Trophoblast cell (in vitro differentiated cells and primary cell): Measurements from ENCODE around the gene TSC1.

Experiments
- DNase-seq, 2 donors: peaks; one replicate each; pipeline ENCODE4 v3.0.0-alpha.2; 2016
- H2AFZ ChIP-seq: 2 replicates; pipeline ENCODE4 v1.6.1; 2013; ENCODE audit warnings: low read length, moderate library complexity, mild to moderate bottlenecking; ENCODE audit not compliant: insufficient read depth, poor library complexity
- H2AK5ac ChIP-seq: 2 replicates; pipeline ENCODE4 v1.6.1; 2013; ENCODE audit warnings: mild to moderate bottlenecking, low read length
- H2BK120ac ChIP-seq: 2 replicates; pipeline ENCODE4 v1.6.1; 2013; ENCODE audit warnings: low read length, mild to moderate bottlenecking, moderate library complexity; ENCODE audit not compliant: insufficient read depth, poor library complexity
- H2BK12ac ChIP-seq: 2 replicates; pipeline ENCODE4 v1.6.1; 2013; ENCODE audit warnings: mild to moderate bottlenecking, low read length, moderate library complexity
- H2BK5ac ChIP-seq: 2 replicates; pipeline ENCODE4 v1.6.1; 2013; ENCODE audit warnings: low read length, low read depth, moderate library complexity, mild to moderate bottlenecking; ENCODE audit not compliant: poor library complexity
- H3K14ac ChIP-seq: 2 replicates; pipeline ENCODE4 v1.6.1; 2013; ENCODE audit warnings: mild to moderate bottlenecking, low read length
- H3K18ac ChIP-seq: 2 replicates; pipeline ENCODE4 v1.6.1; 2013; ENCODE audit warnings: mild to moderate bottlenecking, low read length
- H3K23ac ChIP-seq: 2 replicates; pipeline ENCODE4 v1.6.1; 2013; ENCODE audit warnings: low read length
- H3K27ac ChIP-seq: 2 replicates; pipeline ENCODE4 v1.5.1; 2013; ENCODE audit warnings: low read depth, mild to moderate bottlenecking, inconsistent platforms, low read length, moderate library complexity
- H3K27me3 ChIP-seq: 2 replicates; pipeline ENCODE4 v1.6.1; 2013; ENCODE audit warnings: inconsistent platforms, mild to moderate bottlenecking, low read length, moderate library complexity; ENCODE audit not compliant: insufficient read depth
- H3K36me3 ChIP-seq, 2 experiments: 1 replicate in 1 of 2; 2 replicates in 1 of 2; pipeline ENCODE4 v1.6.1; 2013; ENCODE audit warnings: low read length in 2 of 2, mild to moderate bottlenecking in 2 of 2, moderate library complexity in 1 of 2; ENCODE audit not compliant: insufficient read depth in 2 of 2, control insufficient read depth in 1 of 2
- H3K4ac ChIP-seq: 2 replicates; pipeline ENCODE4 v1.6.1; 2013; ENCODE audit warnings: low read depth, mild to moderate bottlenecking, low read length, moderate library complexity
- H3K4me1 ChIP-seq, 2 experiments: 1 replicate in 1 of 2; 2 replicates in 1 of 2; pipeline ENCODE4 v1.6.1; 2013; ENCODE audit warnings: low read length in 2 of 2, mild to moderate bottlenecking in 2 of 2, moderate library complexity in 1 of 2; ENCODE audit not compliant: insufficient read depth in 2 of 2, control insufficient read depth in 1 of 2
- H3K4me2 ChIP-seq: 2 replicates; pipeline ENCODE4 v1.6.1; 2013; ENCODE audit warnings: inconsistent platforms, mild to moderate bottlenecking, low read length, moderate library complexity
- H3K4me3 ChIP-seq: 2 replicates; pipeline ENCODE4 v1.5.1; 2013; ENCODE audit warnings: mild to moderate bottlenecking, low read depth, low read length, inconsistent platforms
- H3K79me1 ChIP-seq: one replicate; pipeline ENCODE4 v1.6.1; 2013; ENCODE audit warnings: low read length
- H3K79me2 ChIP-seq: 2 replicates; pipeline ENCODE4 v1.6.1; 2013; ENCODE audit warnings: low read length, mild to moderate bottlenecking; ENCODE audit not compliant: control insufficient read depth, insufficient read depth, poor library complexity
- H3K9ac ChIP-seq: 2 replicates; pipeline ENCODE4 v1.6.1; 2013; ENCODE audit warnings: mild to moderate bottlenecking, low read length
- H3K9me3 ChIP-seq: 2 replicates; pipeline ENCODE4 v1.6.1; 2013; ENCODE audit warnings: low read depth, mild to moderate bottlenecking, control low read depth, inconsistent platforms, low read length; ENCODE audit not compliant: insufficient read depth
- H4K12ac ChIP-seq: 2 replicates; pipeline ENCODE4 v1.6.1; 2013; ENCODE audit warnings: low read depth, mild to moderate bottlenecking, low read length, moderate library complexity
- H4K8ac ChIP-seq: 2 replicates; pipeline ENCODE4 v1.6.1; 2013; ENCODE audit warnings: low read depth, mild to moderate bottlenecking, low read length, moderate library complexity
- H4K91ac ChIP-seq: one replicate; pipeline ENCODE4 v1.6.1; 2013; ENCODE audit warnings: low read depth, mild to moderate bottlenecking, low read length, moderate library complexity
- WGBS: extraction: QIAGEN DNeasy Blood & Tissue Kit; methylation state at CpG from one replicate; pipeline ENCODE4 v1.1.7; 2013; ENCODE audit warnings: missing lambda C conversion rate; ENCODE audit not compliant: insufficient read length, insufficient coverage; ENCODE audit errors: extremely low coverage; 5-methylcytosine and 5-hydroxymethylcytosine counted together

TSC1 gene

DNA sequence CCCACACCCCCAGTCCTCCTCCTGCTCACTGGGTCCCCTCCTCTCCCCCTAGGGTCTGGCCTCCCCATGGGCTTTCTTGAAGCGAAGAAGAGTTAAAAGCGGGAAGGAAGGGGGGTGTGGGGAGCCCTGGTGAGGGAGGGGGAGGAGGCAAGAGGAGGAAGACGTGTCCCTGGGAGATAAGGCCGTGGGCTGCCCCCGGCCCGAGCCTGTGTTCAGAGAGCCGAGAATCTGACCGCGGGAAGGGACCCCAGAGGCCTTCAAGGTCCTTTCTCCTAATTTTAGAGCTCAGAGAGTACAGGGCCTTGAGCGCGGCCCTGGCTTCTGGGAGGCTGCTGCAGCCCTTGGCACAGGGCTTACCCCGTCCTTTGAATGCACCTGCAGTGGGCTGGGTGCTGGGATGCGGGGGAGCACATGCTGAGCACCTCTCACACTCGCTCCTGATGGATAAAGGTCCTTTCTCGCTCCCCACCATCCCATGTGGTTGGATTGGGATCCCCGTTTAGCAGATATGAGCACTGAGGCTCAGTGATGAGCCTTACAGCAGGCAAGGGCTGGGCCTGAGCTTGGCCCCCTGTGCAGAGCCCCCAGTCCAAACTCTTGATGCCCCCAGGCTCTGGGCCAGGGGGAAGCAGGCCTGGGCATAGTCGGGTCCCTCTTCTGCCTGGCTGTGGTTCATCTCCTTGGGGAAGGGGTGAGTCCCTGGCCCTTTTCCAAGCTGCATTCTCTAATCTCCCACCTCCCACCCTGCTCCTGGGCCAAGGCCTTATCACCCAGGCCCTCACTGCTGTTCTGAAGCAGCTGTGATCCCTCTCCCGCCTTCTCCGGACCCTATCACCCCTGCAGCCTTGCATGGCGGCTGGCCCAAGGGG, 40.0 kb upstream of the TSC1 start:
- Histone ChIP-seq H3K27me3 (peaks cover under 1% of the 10 kb centered on the region), H2BK5ac (no peak overlapping the region), H3K27ac (no peak overlapping the region), H3K4ac (no peak overlapping the region), H3K36me3 (no peaks in the 10 kb centered on the region), H3K23ac (no peak overlapping the region), H2AFZ (no peak overlapping the region), H3K18ac (no peak overlapping the region), H3K4me2 (no peak overlapping the region), H2BK12ac (no peak overlapping the region), H3K14ac (no peak overlapping the region), H3K4me1 (no peaks in the 10 kb centered on the region), H3K9ac (no peak overlapping the region), H3K79me1 (no peaks in the 10 kb centered on the region), H3K9me3 (peaks cover 3% of the 10 kb centered on the region), H4K12ac (no peak overlapping the region), H2AK5ac (no peak overlapping the region), H3K79me2 (no peaks in the 10 kb centered on the region), H2BK120ac (no peak overlapping the region), H3K4me3 (no peak overlapping the region), H4K91ac (no peak overlapping the region), H4K8ac (no peak overlapping the region)
- no CpG with 5 or more reads among the region's 20 CpGs for WGBS
- no peak for DNase-seq

DNA sequence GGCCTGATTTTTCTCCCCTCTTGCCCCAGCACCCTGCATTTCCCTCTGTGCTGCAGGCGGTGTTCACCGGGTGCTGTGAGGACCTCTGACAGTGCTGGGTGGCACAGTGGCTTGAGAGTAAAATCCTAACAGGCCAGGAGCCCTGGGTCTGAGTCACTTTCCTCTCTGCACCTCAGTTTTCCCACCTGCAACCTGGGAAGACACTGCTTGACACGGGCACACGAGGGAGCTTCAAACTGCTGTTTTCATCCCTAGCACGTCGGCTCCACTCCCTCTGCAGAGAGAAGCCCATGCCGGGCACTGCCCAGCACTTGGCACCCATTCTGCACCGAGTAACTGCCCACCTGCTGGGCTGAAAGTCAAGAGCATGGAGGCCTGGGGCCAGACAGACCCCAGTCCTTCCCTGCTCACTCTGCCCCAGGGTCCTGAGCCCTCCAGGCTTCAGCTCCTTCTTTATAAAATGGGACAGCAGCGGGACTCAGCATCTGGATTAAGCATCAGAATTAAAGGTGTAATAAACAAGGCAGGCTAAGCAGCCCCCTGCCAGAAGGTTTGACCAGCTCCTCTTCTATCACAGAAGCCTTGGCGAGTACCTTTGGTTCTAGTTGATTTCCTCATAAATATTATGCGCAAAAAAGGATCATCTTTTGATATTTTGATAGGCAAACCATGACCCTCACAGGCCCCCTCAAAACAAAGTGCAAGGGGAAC, 39.2 kb upstream of the TSC1 start:
- Histone ChIP-seq H2AK5ac (no peak overlapping the region), H3K79me2 (no peaks in the 10 kb centered on the region), H3K9ac (no peak overlapping the region), H2BK12ac (no peak overlapping the region), H3K18ac (no peak overlapping the region), H3K14ac (no peak overlapping the region), H3K4ac (no peak overlapping the region), H3K36me3 (no peaks in the 10 kb centered on the region), H2BK5ac (no peak overlapping the region), H2AFZ (no peak overlapping the region), H3K27ac (no peak overlapping the region), H3K4me2 (no peak overlapping the region), H3K27me3 (peaks cover 3% of the 10 kb centered on the region), H2BK120ac (no peak overlapping the region), H4K12ac (no peak overlapping the region), H3K79me1 (no peaks in the 10 kb centered on the region), H3K23ac (no peak overlapping the region), H3K4me1 (no peaks in the 10 kb centered on the region), H3K4me3 (no peak overlapping the region), H3K9me3 (peaks cover 3% of the 10 kb centered on the region), H4K8ac (no peak overlapping the region), H4K91ac (no peak overlapping the region)
- no CpG with 5 or more reads among the region's 11 CpGs for WGBS
- no peak for DNase-seq

DNA sequence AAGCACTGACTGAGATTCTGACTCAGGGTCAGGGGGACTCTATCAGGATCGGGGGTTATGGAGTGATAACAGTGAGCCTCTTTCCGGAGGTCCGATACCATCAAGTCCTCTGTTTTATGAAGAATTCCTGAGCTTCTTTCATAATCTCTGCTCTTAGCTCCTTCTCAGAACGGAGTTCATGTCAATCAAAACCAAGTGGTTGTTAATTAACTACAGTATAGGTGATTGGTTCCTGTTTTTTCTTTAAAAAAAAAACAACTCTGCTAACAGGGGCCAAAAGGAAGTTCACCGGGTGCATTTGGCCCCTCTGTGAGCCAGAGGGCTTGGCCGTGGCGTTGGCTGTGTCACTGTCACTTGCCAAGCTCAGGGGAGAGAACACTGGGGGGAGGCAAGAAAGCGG, 38.0 kb upstream of the TSC1 start:
- H4K8ac ChIP-seq = no peak overlapping the region
- H2BK5ac ChIP-seq = no peak overlapping the region
- no peak overlapping the region for H4K12ac ChIP-seq
- no peaks in the 10 kb centered on the region for H3K79me2 ChIP-seq
- H3K23ac ChIP-seq = no peak overlapping the region
- peaks cover 3% of the 10 kb centered on the region for H3K27me3 ChIP-seq
- DNase-seq = no peak
- H3K9ac ChIP-seq = no peak overlapping the region
- H3K18ac ChIP-seq = no peak overlapping the region
- no peaks in the 10 kb centered on the region for H3K79me1 ChIP-seq
- no peak overlapping the region for H3K4me3 ChIP-seq
- no peak overlapping the region for H2BK12ac ChIP-seq
- no peak overlapping the region for H3K4ac ChIP-seq
- H2AK5ac ChIP-seq = no peak overlapping the region
- no peak overlapping the region for H3K14ac ChIP-seq
- H2AFZ ChIP-seq = no peak overlapping the region
- peaks cover 3% of the 10 kb centered on the region for H3K9me3 ChIP-seq
- H3K4me2 ChIP-seq = no peak overlapping the region
- no peaks in the 10 kb centered on the region for H3K4me1 ChIP-seq
- no peaks in the 10 kb centered on the region for H3K36me3 ChIP-seq
- H4K91ac ChIP-seq = no peak overlapping the region
- WGBS = no CpG with 5 or more reads among the region's 8 CpGs
- H3K27ac ChIP-seq = no peak overlapping the region
- H2BK120ac ChIP-seq = no peak overlapping the region

DNA sequence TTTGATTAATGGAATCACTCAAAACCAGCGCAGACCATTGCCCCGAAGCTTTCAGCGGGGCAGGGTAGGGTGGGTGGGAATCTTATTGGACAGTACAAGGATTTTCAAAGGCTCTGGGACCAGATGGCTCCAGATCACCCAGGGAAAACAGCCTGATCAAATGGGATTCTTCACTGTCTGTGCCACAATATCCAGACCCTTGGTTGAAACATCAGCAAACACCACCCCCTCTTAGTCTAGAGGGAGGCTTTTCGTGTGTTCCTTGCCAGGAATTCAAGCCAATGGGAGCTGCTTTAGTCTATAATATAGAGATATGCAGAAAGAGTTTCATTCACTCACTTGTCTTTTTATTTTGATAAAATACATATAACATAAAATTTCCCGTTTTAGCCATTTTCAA, 35.7 kb upstream of the TSC1 start:
- Histone ChIP-seq H3K9me3 (peaks cover 3% of the 10 kb centered on the region), H3K23ac (no peak overlapping the region), H2AK5ac (no peak overlapping the region), H2BK12ac (no peak overlapping the region), H3K27me3 (peaks cover 3% of the 10 kb centered on the region), H4K12ac (no peak overlapping the region), H4K8ac (no peak overlapping the region), H3K14ac (no peak overlapping the region), H2AFZ (no peak overlapping the region), H4K91ac (no peak overlapping the region), H3K36me3 (no peaks in the 10 kb centered on the region), H3K4me1 (no peaks in the 10 kb centered on the region), H3K4me3 (no peak overlapping the region), H2BK120ac (no peak overlapping the region), H3K27ac (no peak overlapping the region), H3K4me2 (no peak overlapping the region), H2BK5ac (no peak overlapping the region), H3K79me1 (no peaks in the 10 kb centered on the region), H3K9ac (no peak overlapping the region), H3K18ac (no peak overlapping the region), H3K4ac (no peak overlapping the region), H3K79me2 (no peaks in the 10 kb centered on the region)
- no peak for DNase-seq
- no CpG with 5 or more reads among the region's 5 CpGs for WGBS
